Central memory CD4-positive, alpha-beta T cell (primary cell): ENCODE results near the gene TMEM43.

Experiments used
- DNase-seq: peaks from one replicate; pipeline ENCODE4 v3.0.0; 2022

TMEM43 gene

GRCh38 chr3:14152963-14153355 lies 28.1 kb downstream of the TMEM43 start:
- no peak for DNase-seq

GRCh38 chr3:14153663-14154062 lies 28.8 kb downstream of the TMEM43 start:
- DNase-seq, result no peak

- no peak for DNase-seq
Measured at GRCh38 chr3:14154276-14154675, 29.4 kb downstream of the TMEM43 start.

- DNase-seq, result no peak
Measured at GRCh38 chr3:14154895-14155440, 30.1 kb downstream of the TMEM43 start.

GRCh38 chr3:14156201-14156600 lies 31.3 kb downstream of the TMEM43 start:
- no peak for DNase-seq

GRCh38 chr3:14156843-14157561 lies 32.1 kb downstream of the TMEM43 start:
- no peak for DNase-seq

- no peak for DNase-seq
Measured at GRCh38 chr3:14157951-14158350, 33.1 kb downstream of the TMEM43 start.

GRCh38 chr3:14158370-14158769 lies 33.5 kb downstream of the TMEM43 start:
- no peak for DNase-seq

- DNase-seq, result no peak
Measured at GRCh38 chr3:14159426-14159825, 34.6 kb downstream of the TMEM43 start.

GRCh38 chr3:14161282-14161681 lies 36.4 kb downstream of the TMEM43 start:
- DNase-seq, result no peak

GRCh38 chr3:14162178-14162577 lies 37.3 kb downstream of the TMEM43 start:
- no peak for DNase-seq

- no peak for DNase-seq
Measured at GRCh38 chr3:14166877-14167603, 42.2 kb downstream of the TMEM43 start.

GRCh38 chr3:14169435-14169834 lies 44.6 kb downstream of the TMEM43 start:
- no peak for DNase-seq

GRCh38 chr3:14169871-14170270 lies 45.0 kb downstream of the TMEM43 start:
- DNase-seq, result no peak

- DNase-seq, result no peak
Measured at GRCh38 chr3:14170531-14171159, 45.8 kb downstream of the TMEM43 start.

- no peak for DNase-seq
Measured at GRCh38 chr3:14172496-14172895, 47.6 kb downstream of the TMEM43 start.

- DNase-seq, result no peak
Measured at GRCh38 chr3:14174483-14174882, 49.6 kb downstream of the TMEM43 start.

- DNase-seq, result peak; percentile 86
Measured at GRCh38 chr3:14175383-14176037, 50.7 kb downstream of the TMEM43 start.

GRCh38 chr3:14177580-14178246 lies 52.9 kb downstream of the TMEM43 start:
- no peak for DNase-seq

- DNase-seq, result peak; percentile 99
Measured at GRCh38 chr3:14178247-14179113, 53.6 kb downstream of the TMEM43 start, which contains the start of the genes LSM3 and XPC. Gene LSM3, plus strand, starts transcription at chr3:14178817. Its CDS starts 44 bp downstream, at chr3:14178861. Gene XPC, minus strand, starts transcription at chr3:14178601. Its CDS starts 33 bp downstream, at chr3:14178568.

GRCh38 chr3:14179114-14179465 lies 54.2 kb downstream of the TMEM43 start:
- no peak for DNase-seq
